CD4-positive, alpha-beta T cell treated with Interleukin-17A for 1 hour (primary cell): Measurements from ENCODE around the gene ZNF366.

Experiments
- DNase-seq: peaks from one replicate; pipeline ENCODE4 v3.0.0-alpha.2; 2020

The ZNF366 gene, protein sequence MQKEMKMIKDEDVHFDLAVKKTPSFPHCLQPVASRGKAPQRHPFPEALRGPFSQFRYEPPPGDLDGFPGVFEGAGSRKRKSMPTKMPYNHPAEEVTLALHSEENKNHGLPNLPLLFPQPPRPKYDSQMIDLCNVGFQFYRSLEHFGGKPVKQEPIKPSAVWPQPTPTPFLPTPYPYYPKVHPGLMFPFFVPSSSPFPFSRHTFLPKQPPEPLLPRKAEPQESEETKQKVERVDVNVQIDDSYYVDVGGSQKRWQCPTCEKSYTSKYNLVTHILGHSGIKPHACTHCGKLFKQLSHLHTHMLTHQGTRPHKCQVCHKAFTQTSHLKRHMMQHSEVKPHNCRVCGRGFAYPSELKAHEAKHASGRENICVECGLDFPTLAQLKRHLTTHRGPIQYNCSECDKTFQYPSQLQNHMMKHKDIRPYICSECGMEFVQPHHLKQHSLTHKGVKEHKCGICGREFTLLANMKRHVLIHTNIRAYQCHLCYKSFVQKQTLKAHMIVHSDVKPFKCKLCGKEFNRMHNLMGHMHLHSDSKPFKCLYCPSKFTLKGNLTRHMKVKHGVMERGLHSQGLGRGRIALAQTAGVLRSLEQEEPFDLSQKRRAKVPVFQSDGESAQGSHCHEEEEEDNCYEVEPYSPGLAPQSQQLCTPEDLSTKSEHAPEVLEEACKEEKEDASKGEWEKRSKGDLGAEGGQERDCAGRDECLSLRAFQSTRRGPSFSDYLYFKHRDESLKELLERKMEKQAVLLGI

GRCh38 chr5:72507231-72507906 is at the start of gene ZNF366:
TSS of gene ZNF366 (minus strand) at chr5:72507410. CDS start at chr5:72461496, 45,914 bp downstream.
- DNase-seq, result no peak

DNA sequence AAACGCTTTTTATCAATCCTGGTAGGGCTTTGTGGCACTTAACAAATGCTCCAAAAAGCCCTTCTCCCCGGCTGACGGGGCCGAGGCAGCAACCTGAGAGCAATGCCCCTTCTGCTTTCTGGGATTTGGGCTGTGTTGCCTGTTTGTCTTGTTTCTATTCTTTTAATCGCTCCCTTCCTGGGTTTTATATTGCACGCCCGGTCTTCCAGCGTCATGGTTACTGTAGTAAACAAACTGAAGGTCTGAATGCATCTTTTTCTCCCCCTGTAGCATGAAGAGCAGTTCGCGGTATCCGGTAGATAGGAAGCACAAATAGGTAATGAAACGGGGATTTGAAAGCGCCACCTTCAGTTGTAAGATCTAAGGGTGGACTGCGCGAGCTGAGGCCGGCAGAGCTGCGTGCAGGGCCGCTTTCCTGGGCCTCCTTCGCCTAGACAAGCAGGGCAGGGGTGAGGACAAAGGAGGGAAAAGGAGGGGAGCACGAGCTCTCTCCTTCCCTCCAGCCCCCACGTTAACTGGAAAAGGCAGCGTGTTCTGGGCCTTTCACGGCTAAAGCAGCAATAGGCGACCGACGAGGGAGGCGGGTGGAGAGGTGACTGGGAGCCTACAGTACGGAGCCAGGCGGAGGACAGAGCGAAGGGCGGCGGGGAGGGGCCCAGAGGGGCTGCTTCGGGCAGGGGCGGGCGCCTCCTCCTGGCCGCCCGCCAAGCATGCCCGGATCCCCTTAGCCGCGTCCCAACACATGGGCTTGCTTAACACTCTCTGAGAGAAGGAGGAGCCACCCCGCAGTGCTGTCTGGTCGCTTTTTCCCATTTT is 49.3 kb upstream of the ZNF366 start:
- peak; percentile 2 for DNase-seq

GRCh38 chr5:72555871-72556270 is 48.7 kb upstream of the ZNF366 start:
- DNase-seq, result no peak

- no peak for DNase-seq
Measured at GRCh38 chr5:72554897-72555296, 47.7 kb upstream of the ZNF366 start.

GRCh38 chr5:72552041-72552557 is 44.9 kb upstream of the ZNF366 start:
- DNase-seq, result no peak

- no peak for DNase-seq
Measured at GRCh38 chr5:72550595-72550994, 43.4 kb upstream of the ZNF366 start.

GRCh38 chr5:72543811-72544210 is 36.6 kb upstream of the ZNF366 start:
- no peak for DNase-seq

DNA sequence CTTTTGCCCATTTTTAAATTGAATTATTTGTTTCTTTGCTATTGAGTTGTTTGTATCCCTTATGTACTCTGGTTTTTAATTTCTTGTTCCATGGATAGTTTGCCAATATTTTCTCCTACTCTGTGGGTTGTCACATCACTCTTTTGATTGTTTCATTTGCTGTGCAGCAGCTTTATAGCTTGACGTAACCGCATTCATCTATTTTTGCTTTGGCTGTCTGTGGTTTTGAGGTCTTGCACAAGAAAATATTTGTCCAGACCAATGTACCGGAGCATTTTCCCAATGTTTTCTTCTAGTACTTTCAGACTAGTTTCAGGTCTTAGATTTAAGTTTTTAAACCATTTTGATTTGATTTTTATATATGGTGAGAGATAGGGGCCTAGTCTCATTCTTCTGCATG is 36.2 kb upstream of the ZNF366 start:
- no peak for DNase-seq

- DNase-seq, result no peak
Measured at GRCh38 chr5:72542695-72543094, 35.5 kb upstream of the ZNF366 start.

GRCh38 chr5:72541501-72542225 is 34.5 kb upstream of the ZNF366 start:
- DNase-seq, result no peak

- no peak for DNase-seq
Measured at GRCh38 chr5:72540759-72541438, 33.7 kb upstream of the ZNF366 start.

DNA sequence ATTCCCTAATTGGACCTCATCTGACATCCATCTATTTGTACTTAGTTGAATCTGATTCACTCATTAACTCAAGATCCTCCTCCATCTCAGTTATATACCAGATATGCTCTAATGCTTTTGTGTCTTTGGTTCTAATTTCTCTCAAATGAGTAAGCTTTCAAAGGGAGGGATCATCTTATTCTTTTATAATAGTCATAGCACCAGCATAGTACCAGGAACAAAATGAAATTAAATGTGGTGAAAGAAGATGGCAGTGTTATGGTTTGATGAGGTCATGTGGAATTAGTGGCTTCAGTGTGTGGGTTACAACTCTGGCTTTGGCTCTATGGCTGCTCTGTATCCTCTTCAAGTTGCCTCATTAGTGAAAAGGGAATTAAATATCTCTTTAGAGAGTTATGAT is 32.5 kb upstream of the ZNF366 start:
- no peak for DNase-seq

DNA sequence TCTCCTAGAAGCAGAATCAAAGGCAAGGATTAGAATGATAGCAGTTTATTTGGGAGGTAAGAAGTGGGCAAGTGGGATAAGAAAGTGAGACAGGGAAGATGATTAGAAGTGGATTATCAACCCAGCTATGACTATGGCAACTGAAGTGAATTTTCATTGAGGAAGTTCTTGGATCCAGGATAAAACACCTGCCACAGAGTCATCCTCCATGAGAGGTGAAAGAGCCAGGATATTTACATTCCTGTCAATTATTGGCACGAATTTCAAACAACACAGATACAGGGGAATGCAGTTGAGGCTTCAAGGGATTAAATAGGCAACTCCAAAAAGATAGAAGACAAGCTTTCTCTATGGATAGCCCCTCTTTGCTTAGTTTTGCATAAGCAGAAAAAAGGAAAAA is 31.8 kb upstream of the ZNF366 start:
- no peak for DNase-seq

- DNase-seq, result no peak
Measured at GRCh38 chr5:72537166-72537565, 30.0 kb upstream of the ZNF366 start.

DNA sequence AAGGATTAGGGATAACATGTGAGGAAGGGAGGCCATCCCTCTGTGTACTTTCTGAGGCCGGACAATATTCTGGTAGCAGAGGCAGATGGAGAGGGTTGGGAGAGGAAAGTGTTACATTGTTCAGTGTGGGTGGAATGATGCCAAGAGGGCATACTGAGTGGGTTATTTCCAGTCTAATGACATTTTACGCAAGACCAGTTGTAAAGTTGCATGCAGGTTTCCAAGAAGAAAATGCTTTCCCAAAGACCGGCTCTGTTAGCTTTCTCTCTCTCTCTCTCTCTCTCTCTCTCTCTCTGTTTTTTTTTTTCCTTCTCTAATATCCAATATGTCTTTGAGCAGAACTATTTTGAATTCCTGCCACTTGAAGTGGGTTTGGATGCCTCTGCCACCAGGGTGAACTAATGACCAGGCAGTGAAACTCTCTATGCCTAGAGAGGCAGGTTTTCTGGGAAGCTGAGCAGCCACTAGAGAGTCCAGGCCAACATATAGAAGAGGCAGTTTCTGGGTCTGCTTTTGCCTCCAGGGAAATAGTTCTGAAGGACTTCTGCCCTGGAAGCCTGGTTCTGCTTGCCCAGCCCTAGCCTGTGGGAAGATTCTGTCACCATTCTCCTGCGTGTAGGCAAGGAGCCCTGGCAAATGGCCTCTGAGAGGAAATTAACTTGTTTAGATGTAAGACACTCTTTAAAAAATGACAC is 24.4 kb upstream of the ZNF366 start:
- DNase-seq, result no peak

GRCh38 chr5:72530196-72530595 is 23.0 kb upstream of the ZNF366 start:
- no peak for DNase-seq

DNA sequence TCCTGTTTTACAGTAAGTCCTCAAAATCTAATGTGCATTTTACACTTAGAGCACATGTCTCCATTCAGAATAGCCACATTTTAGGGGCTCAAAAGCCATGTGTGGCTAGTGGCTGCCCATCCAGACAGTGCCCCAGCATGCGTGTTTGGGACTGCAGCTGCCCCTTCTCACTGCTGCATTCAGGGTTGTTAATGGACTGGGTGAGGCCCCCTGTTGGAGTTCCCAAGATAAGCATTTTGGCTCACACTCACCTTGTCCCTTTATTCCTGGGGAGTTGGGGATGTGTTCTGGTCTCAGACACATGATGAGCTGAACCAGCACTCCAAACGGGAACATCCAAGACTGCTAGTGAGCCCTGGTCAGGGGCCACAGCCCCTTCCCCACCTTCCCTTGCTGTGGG is 22.2 kb upstream of the ZNF366 start:
- no peak for DNase-seq

GRCh38 chr5:72525816-72526215 is 18.6 kb upstream of the ZNF366 start:
- no peak for DNase-seq

GRCh38 chr5:72523960-72524582 is 16.9 kb upstream of the ZNF366 start:
- DNase-seq, result peak; percentile 6

- DNase-seq, result no peak
Measured at GRCh38 chr5:72522607-72523006, 15.4 kb upstream of the ZNF366 start.
